Activated T-helper 1 cell treated with anti-CD3 and anti-CD28 coated beads, Interleukin-12 subunit alpha, Interleukin-12 subunit beta, Interleukin-2, Interleukin-4 antibody, amounts not matched to agents 30 ng/mL and 10 ng/mL and 1 ng/mL, durations not matched to agents 14 hours and 24 hours and 36 hours (primary cell): ENCODE measurements around the gene SLC35D3. TPM values are rescaled to one million over a fixed set of nuclear protein-coding genes. Genes with fewer than 3 reads are reported as not detected.
A peak's percentile ranks its signal among the peaks of the same experiment; 100 is the strongest.
"Not testable (repeated sequence)": the region's sequence is repeated elsewhere in the genome, so short reads cannot be mapped to it uniquely, and the experiment has no call there.

Experiments
- DNase-seq: peaks from one replicate; pipeline ENCODE4 v3.0.0; 2021; ENCODE audit warnings: low spot score
- H3K27ac Mint-ChIP-seq: one replicate; pipeline ENCODE4 v1.8.0; 2021; ENCODE audit warnings: mild to moderate bottlenecking, mixed read lengths
- H3K27me3 Mint-ChIP-seq: one replicate; pipeline ENCODE4 v1.8.0; 2022; ENCODE audit warnings: mild to moderate bottlenecking, moderate library complexity, mixed read lengths; ENCODE audit not compliant: insufficient read depth
- H3K36me3 Mint-ChIP-seq: one replicate; pipeline ENCODE4 v1.8.0; 2021; ENCODE audit warnings: low read depth, mixed read lengths
- H3K4me1 Mint-ChIP-seq: one replicate; pipeline ENCODE4 v1.8.0; 2021; ENCODE audit warnings: low read depth, mixed read lengths
- H3K4me3 Mint-ChIP-seq: one replicate; pipeline ENCODE4 v1.8.0; 2021; ENCODE audit warnings: mild to moderate bottlenecking, moderate library complexity, mixed read lengths
- H3K9me3 Mint-ChIP-seq: one replicate; pipeline ENCODE4 v1.8.0; 2021; ENCODE audit warnings: mixed read lengths
- intact Hi-C: fragments of 100-400 bp; cut with micrococcal nuclease; formaldehyde crosslinking; loops from one replicate; pipeline ENCODE4 v1.15.1; 2024
- total RNA-seq: library from RNA; stranded (reverse); gene quantifications from 2 replicates; pipeline ENCODE4 v1.2.3, GENCODE V29; 2022

Gene SLC35D3
- total RNA-seq, 1 donor from 2014 or later, result not detected

GRCh38 chr6:136901212-136901784 lies 20.8 kb upstream of the SLC35D3 start:
- intact Hi-C loops, result no loop called here
- no peaks in the 10 kb centered on the region for H3K4me1 Mint-ChIP-seq
- peaks cover 7% of the 10 kb centered on the region for H3K36me3 Mint-ChIP-seq
- H3K9me3 Mint-ChIP-seq, result no peaks in the 10 kb centered on the region
- DNase-seq, result no peak
- H3K27ac Mint-ChIP-seq, result no peak overlapping the region
- H3K4me3 Mint-ChIP-seq, result no peak overlapping the region
- no peaks in the 10 kb centered on the region for H3K27me3 Mint-ChIP-seq

GRCh38 chr6:136904477-136904876 lies 17.6 kb upstream of the SLC35D3 start:
- H3K36me3 Mint-ChIP-seq, intact Hi-C loops, H3K27me3 Mint-ChIP-seq, DNase-seq, H3K4me3 Mint-ChIP-seq, H3K27ac Mint-ChIP-seq, H3K9me3 Mint-ChIP-seq, H3K4me1 Mint-ChIP-seq: not testable (repeated sequence)

- no peak overlapping the region for H3K4me3 Mint-ChIP-seq
- no peaks in the 10 kb centered on the region for H3K9me3 Mint-ChIP-seq
- no peak overlapping the region for H3K27ac Mint-ChIP-seq
- peaks cover 4% of the 10 kb centered on the region for H3K4me1 Mint-ChIP-seq
- intact Hi-C loops, result no loop called here
- H3K36me3 Mint-ChIP-seq, result peaks cover 5% of the 10 kb centered on the region
- no peak for DNase-seq
- H3K27me3 Mint-ChIP-seq, result peaks cover 17% of the 10 kb centered on the region
Measured at GRCh38 chr6:136914947-136915346, 7.2 kb upstream of the SLC35D3 start.

GRCh38 chr6:136918706-136919105 lies 3.4 kb upstream of the SLC35D3 start:
- no peak overlapping the region for H3K27ac Mint-ChIP-seq
- no peak for DNase-seq
- H3K9me3 Mint-ChIP-seq, result no peaks in the 10 kb centered on the region
- H3K4me3 Mint-ChIP-seq, result no peak overlapping the region
- peaks cover 15% of the 10 kb centered on the region for H3K4me1 Mint-ChIP-seq
- no peaks in the 10 kb centered on the region for H3K36me3 Mint-ChIP-seq
- intact Hi-C loops, result no loop called here
- peaks cover 37% of the 10 kb centered on the region for H3K27me3 Mint-ChIP-seq

- Mint-ChIP-seq H3K4me3 (peak overlapping the region; percentile 77), H3K4me1 (peaks cover 15% of the 10 kb centered on the region), H3K27ac (no peak overlapping the region), H3K27me3 (peaks cover 50% of the 10 kb centered on the region), H3K36me3 (no peaks in the 10 kb centered on the region), H3K9me3 (no peaks in the 10 kb centered on the region)
- DNase-seq, result no peak
- intact Hi-C loops, result loop anchor here (10.0 kb wide), 2 partner anchors 275 to 315 kb away; no protein-coding TSS in a partner anchor
Measured at GRCh38 chr6:136920216-136920615, 1.9 kb upstream of the SLC35D3 start.

- intact Hi-C loops, result loop anchor here (10.0 kb wide), 2 partner anchors 276 to 316 kb away; no protein-coding TSS in a partner anchor
- peaks cover 56% of the 10 kb centered on the region for H3K27me3 Mint-ChIP-seq
Measured at GRCh38 chr6:136920671-136921380, 1.3 kb upstream of the SLC35D3 start.

GRCh38 chr6:136921381-136921935 lies 643 bp upstream of the SLC35D3 start:
- DNase-seq, result no peak
- no peaks in the 10 kb centered on the region for H3K9me3 Mint-ChIP-seq
- intact Hi-C loops, result loop anchor here (10.0 kb wide), 2 partner anchors 277 to 317 kb away; no protein-coding TSS in a partner anchor
- H3K27me3 Mint-ChIP-seq, result peaks cover 57% of the 10 kb centered on the region
- H3K4me1 Mint-ChIP-seq, result peaks cover 15% of the 10 kb centered on the region
- peak overlapping the region; percentile 75 for H3K4me3 Mint-ChIP-seq
- no peak overlapping the region for H3K27ac Mint-ChIP-seq
- H3K36me3 Mint-ChIP-seq, result no peaks in the 10 kb centered on the region

More at GRCh38 chr6:136920671-136921380, 1.3 kb upstream of the SLC35D3 start:
- no peaks in the 10 kb centered on the region for H3K9me3 Mint-ChIP-seq
- peaks cover 15% of the 10 kb centered on the region for H3K4me1 Mint-ChIP-seq
- H3K4me3 Mint-ChIP-seq, result peak overlapping the region; percentile 77
- H3K27ac Mint-ChIP-seq, result no peak overlapping the region
- DNase-seq, result no peak
- no peaks in the 10 kb centered on the region for H3K36me3 Mint-ChIP-seq

- H3K36me3 Mint-ChIP-seq, result no peaks in the 10 kb centered on the region
- no peak for DNase-seq
- no peak overlapping the region for H3K27ac Mint-ChIP-seq
- no peaks in the 10 kb centered on the region for H3K9me3 Mint-ChIP-seq
- H3K4me1 Mint-ChIP-seq, result peaks cover 15% of the 10 kb centered on the region
- intact Hi-C loops, result loop anchor here (2.0 to 10.0 kb wide), 5 partner anchors 76 to 568 kb away; partner anchors contain the start of gene PEX7
- H3K4me3 Mint-ChIP-seq, result peak overlapping the region; percentile 61
- H3K27me3 Mint-ChIP-seq, result peaks cover 63% of the 10 kb centered on the region
Measured at GRCh38 chr6:136922685-136923006, 545 bp downstream of the SLC35D3 start.

GRCh38 chr6:136923116-136923953 lies 1.2 kb downstream of the SLC35D3 start:
- DNase-seq, result no peak
- H3K27me3 Mint-ChIP-seq, result peaks cover 63% of the 10 kb centered on the region
- H3K9me3 Mint-ChIP-seq, result no peaks in the 10 kb centered on the region
- no peaks in the 10 kb centered on the region for H3K36me3 Mint-ChIP-seq
- no peak overlapping the region for H3K27ac Mint-ChIP-seq
- H3K4me3 Mint-ChIP-seq, result peak overlapping the region; percentile 64
- peaks cover 15% of the 10 kb centered on the region for H3K4me1 Mint-ChIP-seq
- intact Hi-C loops, result loop anchor here (2.0 to 10.0 kb wide), 5 partner anchors 77 to 567 kb away; partner anchors contain the start of gene PEX7

- Mint-ChIP-seq H3K9me3 (no peaks in the 10 kb centered on the region), H3K27me3 (peaks cover 56% of the 10 kb centered on the region), H3K4me3 (peak overlapping the region; percentile 64), H3K4me1 (peaks cover 12% of the 10 kb centered on the region), H3K27ac (no peak overlapping the region), H3K36me3 (no peaks in the 10 kb centered on the region)
- intact Hi-C loops, result loop anchor here (2.0 to 10.0 kb wide), 5 partner anchors 77 to 567 kb away; partner anchors contain the start of gene PEX7
- no peak for DNase-seq
Measured at GRCh38 chr6:136923954-136924673, 2.0 kb downstream of the SLC35D3 start.

- no peaks in the 10 kb centered on the region for H3K4me1 Mint-ChIP-seq
- no peak for DNase-seq
- H3K27ac Mint-ChIP-seq, result no peak overlapping the region
- peaks cover 42% of the 10 kb centered on the region for H3K27me3 Mint-ChIP-seq
- intact Hi-C loops, result loop anchor here (10.0 kb wide), 2 partner anchors 282 to 322 kb away; no protein-coding TSS in a partner anchor
- no peak overlapping the region for H3K4me3 Mint-ChIP-seq
- H3K9me3 Mint-ChIP-seq, result no peaks in the 10 kb centered on the region
- no peaks in the 10 kb centered on the region for H3K36me3 Mint-ChIP-seq
Measured at GRCh38 chr6:136926383-136926782, 4.3 kb downstream of the SLC35D3 start.

GRCh38 chr6:136927292-136927691 lies 5.2 kb downstream of the SLC35D3 start:
- DNase-seq, result no peak
- no peaks in the 10 kb centered on the region for H3K4me1 Mint-ChIP-seq
- H3K27me3 Mint-ChIP-seq, result peaks cover 42% of the 10 kb centered on the region
- intact Hi-C loops, result loop anchor here (10.0 kb wide), 2 partner anchors 282 to 322 kb away; no protein-coding TSS in a partner anchor
- H3K36me3 Mint-ChIP-seq, result no peaks in the 10 kb centered on the region
- no peak overlapping the region for H3K27ac Mint-ChIP-seq
- no peak overlapping the region for H3K4me3 Mint-ChIP-seq
- no peaks in the 10 kb centered on the region for H3K9me3 Mint-ChIP-seq
